GM12878 (cell line): ENCODE data around the gene PI4KA. TPM values are rescaled to one million over a fixed set of nuclear protein-coding genes. Genes with fewer than 3 reads are reported as not detected.

Experiments used
- ATAC-seq: fragments of 200-7000 bp; cut with Tn5 transposase; 3 replicates; pipeline ENCODE4 v1.9.1; 2020; ENCODE audit warnings: mild to moderate bottlenecking, moderate library complexity
- BruUV-seq: library from RNA; stranded (reverse); fragments of 400-500 nt; replicated peaks from 2 replicates; lab custom pipeline; 2021; lab: Mats Ljungman, UMichigan
- CTCF ChIA-PET: fragments of 300-600 bp; sonication (Branson Sonifier 250); formaldehyde crosslinking; extraction: SDS; loops from one replicate; lab custom pipeline; 2021; ENCODE audit warnings: inconsistent platforms; lab: Yijun Ruan, JAX
- POLR2A ChIA-PET: fragments of 350-600 bp; formaldehyde crosslinking; extraction: SDS; loops from one replicate; lab custom pipeline; 2021; ENCODE audit warnings: inconsistent platforms; lab: Charles Lee
- RAD21 ChIA-PET: fragments of 300-600 bp; sonication (Branson Sonifier 250); formaldehyde crosslinking; loops from one replicate; lab custom pipeline; 2023; ENCODE audit warnings: antibody characterized with exemption; ENCODE audit not compliant: unreplicated experiment; lab: Charles Lee
- SMC1A ChIA-PET: fragments of 300-600 bp; sonication (Branson Sonifier 250); formaldehyde crosslinking; loops from one replicate; lab custom pipeline; 2023; ENCODE audit not compliant: unreplicated experiment, uncharacterized antibody; lab: Charles Lee
- DNase-seq: peaks from one replicate; pipeline ENCODE4 v3.0.0-alpha.2; 2011; ENCODE audit warnings: low read depth, low spot score
- FAIRE-seq: peaks from 3 replicates; lab custom pipeline; 2011; peaks lifted over from hg19 to GRCh38; lab: Jason Lieb, UNC
- H2AFZ ChIP-seq: 2 replicates; pipeline ENCODE4 v1.6.0; 2011; ENCODE audit warnings: low read depth, low read length, control low read depth; ENCODE audit not compliant: control insufficient read depth
- H3K27ac ChIP-seq: 2 replicates; pipeline ENCODE4 v1.5.1; 2011; ENCODE audit warnings: control low read depth; ENCODE audit not compliant: control insufficient read depth, insufficient read depth
- H3K27me3 ChIP-seq, 2 experiments: replicated peaks in 1 of 2; 2 replicates each; pipeline versions ENCODE4 v1.6.0 to v1.6.1; 2011; ENCODE audit warnings: low read length in 1 of 2; ENCODE audit not compliant: control insufficient read depth in 2 of 2, insufficient read depth in 2 of 2
- H3K36me3 ChIP-seq, 2 experiments: 2 replicates each; pipeline ENCODE4 v1.5.1; 2011; ENCODE audit warnings: low read length in 1 of 2; ENCODE audit not compliant: control insufficient read depth in 2 of 2, insufficient read depth in 2 of 2
- H3K4me1 ChIP-seq: 2 replicates; pipeline ENCODE4 v1.6.1; 2011; ENCODE audit warnings: mild to moderate bottlenecking, low read length, moderate library complexity, mixed read lengths; ENCODE audit not compliant: control insufficient read depth, insufficient read depth
- H3K4me2 ChIP-seq: 2 replicates; pipeline ENCODE4 v1.6.0; 2011; ENCODE audit warnings: control low read depth; ENCODE audit not compliant: control insufficient read depth, insufficient read depth
- H3K4me3 ChIP-seq: fragments of 200-600 bp; sonication (generic); 2 replicates; pipeline ENCODE4 v1.5.1; 2016
- H3K79me2 ChIP-seq: 2 replicates; pipeline ENCODE4 v1.6.0; 2011; ENCODE audit warnings: low read length; ENCODE audit not compliant: control insufficient read depth, insufficient read depth
- H3K9ac ChIP-seq: 2 replicates; pipeline ENCODE4 v1.8.0; 2011; ENCODE audit warnings: low read length, control low read depth, mixed read lengths; ENCODE audit not compliant: control insufficient read depth, insufficient read depth
- H3K9me3 ChIP-seq: replicated peaks from 3 replicates; pipeline ENCODE4 v1.5.1; 2011; ENCODE audit warnings: mild to moderate bottlenecking, low read length; ENCODE audit not compliant: control insufficient read depth, insufficient read depth
- H4K20me1 ChIP-seq: 2 replicates; pipeline ENCODE4 v1.6.0; 2011; ENCODE audit not compliant: control insufficient read depth, insufficient read depth
- BCL3 ChIP-seq: IDR thresholded peaks from 2 replicates; pipeline ENCODE4 v1.6.1; 2011; ENCODE audit warnings: borderline replicate concordance, low read depth, mild to moderate bottlenecking, moderate library complexity, low read length; ENCODE audit not compliant: insufficient read depth, poor library complexity, severe bottlenecking
- CBX3 ChIP-seq: fragments of 200-600 bp; sonication (generic); IDR thresholded peaks from 2 replicates; pipeline ENCODE4 v1.6.1; 2016; ENCODE audit warnings: low read depth, borderline replicate concordance
- CHD4 ChIP-seq: fragments of 200-600 bp; sonication (generic); IDR thresholded peaks from 2 replicates; pipeline ENCODE4 v1.6.1; 2016; ENCODE audit warnings: mild to moderate bottlenecking
- JUNB ChIP-seq: IDR thresholded peaks from 2 replicates; pipeline ENCODE4 v1.6.1; 2016; ENCODE audit warnings: antibody characterized with exemption, mild to moderate bottlenecking
- RCOR1 ChIP-seq: conservative IDR thresholded peaks from 2 replicates; pipeline ENCODE4 v1.6.1; 2012; ENCODE audit warnings: low read depth, low read length, improper control_type of control experiment
- ZNF24 ChIP-seq: fragments of 450-650 bp; IDR thresholded peaks from 2 replicates; pipeline ENCODE4 v1.6.1; 2017; ENCODE audit warnings: antibody characterized with exemption, mild to moderate bottlenecking
- WGBS: methylation state at CpG from one replicate; pipeline ENCODE4 v1.1.6; 2016; ENCODE audit warnings: low lambda C conversion rate; ENCODE audit not compliant: insufficient replicate concordance, insufficient coverage; ENCODE audit errors: missing lambda C conversion rate; 5-methylcytosine and 5-hydroxymethylcytosine counted together
- in situ Hi-C: fragments of 300-500 bp; cut with MboI; formaldehyde crosslinking; loops from 9 replicates; pipeline ENCODE4 v1.14.3; 2018; ENCODE audit warnings: mixed read lengths
- intact Hi-C: fragments of 100-400 bp; cut with micrococcal nuclease; formaldehyde crosslinking; loops from one replicate; pipeline ENCODE4 v1.14.2; 2022; ENCODE audit not compliant: unreplicated experiment
- polyA plus RNA-seq, 11 experiments: library from polyadenylated mRNA; depleted of rRNA in 4 of 11; unstranded in 6 of 11; stranded (reverse) in 5 of 11; fragments of >200 nt; fragmentation: Nextera tagmentation in 4 of 11; fragmentation: Illumina TruSeq in 1 of 11; extraction: Ambion mirVana in 4 of 11; extraction: Trizol in 1 of 11; gene quantifications; 1 replicate in 1 of 11; 2 replicates in 10 of 11; pipeline versions ENCODE4 v1.2.1 to v1.2.3, GENCODE V29; 2011 to 2016; ENCODE audit warnings: inconsistent platforms in 2 of 11, missing spikeins in 2 of 11, low read depth in 1 of 11
- total RNA-seq, 4 experiments: library from RNA; depleted of rRNA in 3 of 4; stranded (reverse); fragments of >200 nt in 3 of 4; fragmentation: Illumina TruSeq in 1 of 4; extraction: Trizol in 1 of 4; gene quantifications; 2 replicates each; pipeline versions ENCODE4 v1.2.1 to v1.2.3, GENCODE V29; 2013 to 2021

PI4KA gene
- total and polyA plus RNA-seq, 10 of the 15 experiments (the other 5 are each of a cell fraction or from before 2014, with no cell fraction given) = 4.2 to 78.4 (median 42.1) TPM

- FAIRE-seq = no peak
- no peak for DNase-seq
- TF ChIP-seq BCL3 (no peak), RCOR1 (no peak), CHD4 (no peak), JUNB (no peak), CBX3 (no peak), ZNF24 (no peak)
- TF ChIP-seq, all 136 proteins: peak for 0
- ChIA-PET POLR2A (no interaction called here), RAD21 (no interaction called here), SMC1A (interaction anchor here (0.6 to 1.2 kb wide), 2 partner anchors 12 to 113 kb away, joined by 3 read pairs; no protein-coding TSS in a partner anchor), CTCF (interaction anchor here (1.2 kb wide), 1 partner anchor 72 kb away, joined by 4 read pairs; no protein-coding TSS in a partner anchor)
- Histone ChIP-seq H3K9ac (no peak overlapping the region), H4K20me1 (no peaks in the 10 kb centered on the region), H3K36me3 (peaks cover 0 to 6% of the 10 kb centered on the region in 2 experiments; a peak in 2 of 4 replicates), H2AFZ (no peak overlapping the region), H3K4me3 (no peak overlapping the region), H3K4me1 (no peaks in the 10 kb centered on the region), H3K27me3 (no peaks in the 10 kb centered on the region), H3K79me2 (no peaks in the 10 kb centered on the region), H3K27ac (no peak overlapping the region), H3K4me2 (no peak overlapping the region), H3K9me3 (no peaks in the 10 kb centered on the region)
- no TSS peak for BruUV-seq
- intact Hi-C loops = no loop called here
- in situ Hi-C loops = loop anchor here (10.0 kb wide), 1 partner anchor 49 kb away; the partner anchor contains the start of gene CRKL
- ATAC-seq = no peak
- 98% methylated on average over 3 of the region's 3 CpGs for WGBS
Measured at GRCh38 chr22:20865331-20865730, 6.7 kb upstream of the PI4KA start.
